COLO668 (cell line): ENCODE data around the gene COASY.

Experiments
- DNase-seq: peaks from one replicate; lab custom pipeline; 2025; ENCODE audit not compliant: unreplicated experiment; lab: John Stamatoyannopoulos, UW

The COASY gene

DNA sequence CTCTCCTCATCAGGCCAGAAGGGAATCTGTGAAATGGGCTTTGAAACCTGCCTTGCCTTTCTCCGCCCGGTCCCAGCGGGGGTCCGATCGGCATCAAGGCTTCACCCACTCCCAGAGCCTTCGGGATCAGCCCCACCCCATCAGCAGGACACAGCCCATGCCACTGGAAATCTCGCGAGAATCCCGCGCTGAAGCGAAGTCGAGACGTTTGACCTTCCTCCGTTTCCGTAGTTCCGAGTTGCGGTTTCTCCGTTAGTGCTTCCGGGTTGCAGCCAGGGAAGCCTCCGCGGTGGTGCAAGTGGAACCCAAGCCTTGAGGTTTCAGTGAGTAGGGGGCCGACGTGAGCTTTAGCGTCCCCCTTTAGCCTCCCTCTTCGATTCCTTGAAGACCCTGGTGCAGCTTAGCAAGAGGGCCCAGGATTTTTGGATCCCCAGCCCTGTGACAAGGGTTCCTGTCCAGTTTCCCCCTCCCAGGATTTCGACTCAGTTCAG is at the start of gene COASY:
TSS of gene COASY (plus strand) at position 252 of the 491 bp plus-strand sequence. CDS start 475 bp downstream, outside the sequence.
- DNase-seq = peak; percentile 92

DNA sequence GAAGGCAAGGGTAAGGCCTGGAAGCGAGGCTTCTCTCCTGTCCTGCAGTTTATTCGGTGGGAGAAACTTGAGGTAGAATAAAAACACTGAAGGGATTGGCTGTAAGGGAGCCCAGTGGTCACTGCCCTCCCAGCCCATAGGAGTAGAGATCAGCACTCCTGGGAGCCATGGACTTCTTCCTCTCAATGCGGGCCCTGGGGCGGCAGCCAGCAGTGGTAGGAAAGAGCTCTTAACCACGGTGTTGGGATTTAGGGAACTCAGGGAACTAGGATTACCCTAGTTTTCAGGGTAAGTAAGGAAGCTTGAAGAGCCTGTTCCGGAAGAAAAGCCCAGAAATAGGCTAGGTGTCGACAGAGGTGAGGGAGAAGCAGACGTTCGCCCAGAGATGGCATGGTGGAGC is 49.7 kb upstream of the COASY start:
- DNase-seq = no peak

DNA sequence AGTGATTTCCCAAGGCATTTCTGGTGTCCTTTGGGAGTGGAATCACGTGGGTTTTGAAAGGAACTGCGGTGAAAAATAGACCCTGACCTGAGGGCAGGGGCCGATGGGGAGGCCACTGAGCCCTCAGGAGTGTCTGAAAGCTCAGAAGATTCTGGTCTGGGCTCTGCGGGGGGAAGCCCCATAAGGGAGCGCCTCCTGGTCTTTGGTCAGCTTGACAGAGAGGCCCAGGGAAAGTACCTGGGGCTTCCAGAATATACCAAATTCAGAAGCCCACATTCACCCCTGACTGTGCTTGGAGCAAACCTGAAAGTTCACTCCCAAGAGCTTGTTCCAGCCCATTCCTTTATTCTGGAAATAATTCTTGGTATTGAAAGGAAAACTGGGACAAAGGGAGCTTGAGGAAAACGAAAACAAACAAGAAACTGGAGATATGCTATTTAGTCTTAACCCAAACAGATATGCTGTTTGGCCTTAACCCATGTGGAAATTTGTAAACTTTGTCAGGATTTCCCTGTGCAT is 49.2 kb upstream of the COASY start:
- no peak for DNase-seq

DNA sequence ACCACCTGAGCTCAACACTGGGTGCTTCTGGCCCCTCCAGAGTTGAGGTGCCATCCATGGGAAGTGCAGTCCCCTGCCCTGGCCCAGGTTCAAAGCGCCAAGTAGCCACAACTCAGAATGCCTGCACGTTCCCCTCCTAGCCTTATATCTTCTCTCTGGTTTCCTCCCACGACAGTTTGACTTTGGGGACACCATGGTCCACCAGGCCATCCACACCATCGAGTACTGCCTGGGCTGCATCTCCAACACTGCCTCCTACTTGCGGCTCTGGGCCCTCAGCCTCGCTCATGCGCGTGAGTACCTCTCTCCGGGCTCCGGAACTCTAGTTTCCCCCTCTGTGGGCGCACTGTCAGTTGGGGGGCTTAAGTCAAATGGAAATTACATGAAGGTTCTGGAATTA is 48.3 kb upstream of the COASY start:
- no peak for DNase-seq

DNA sequence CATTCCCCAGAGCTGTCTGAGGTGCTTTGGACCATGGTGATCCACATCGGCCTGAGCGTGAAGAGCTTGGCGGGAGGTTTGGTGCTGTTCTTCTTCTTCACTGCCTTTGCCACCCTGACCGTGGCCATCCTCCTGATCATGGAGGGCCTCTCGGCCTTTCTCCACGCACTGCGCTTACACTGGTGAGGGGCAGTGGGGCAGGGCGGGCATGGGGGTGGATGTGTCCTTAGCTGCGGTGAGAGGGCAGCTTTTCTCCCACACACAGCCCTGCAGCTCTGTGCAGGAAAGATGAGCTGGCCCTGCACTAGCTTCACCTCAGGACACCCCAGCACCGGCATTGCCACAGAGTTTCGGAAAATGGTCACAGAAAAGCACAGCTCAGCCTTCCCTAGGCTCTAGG is 47.7 kb upstream of the COASY start:
- no peak for DNase-seq

DNA sequence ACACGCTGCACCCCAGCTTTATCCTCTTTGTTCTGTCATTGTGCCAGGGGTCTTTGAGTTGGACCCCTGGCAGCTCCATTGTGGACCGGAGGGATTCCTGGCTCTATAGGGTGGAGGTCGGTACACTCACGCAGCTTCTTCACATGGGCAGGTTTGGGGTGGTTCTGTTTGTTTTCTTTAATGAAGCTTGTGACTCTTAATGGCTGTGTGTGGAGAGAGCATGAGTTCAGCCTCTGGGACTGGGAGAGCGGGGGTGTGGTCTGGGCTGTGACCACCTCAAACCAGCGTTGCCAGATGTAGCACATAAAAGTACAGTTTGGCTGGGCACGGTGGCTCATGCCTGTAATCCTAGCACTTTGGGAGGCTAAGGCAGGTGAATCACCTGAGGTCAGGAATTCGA is 47.1 kb upstream of the COASY start:
- DNase-seq = no peak

DNA sequence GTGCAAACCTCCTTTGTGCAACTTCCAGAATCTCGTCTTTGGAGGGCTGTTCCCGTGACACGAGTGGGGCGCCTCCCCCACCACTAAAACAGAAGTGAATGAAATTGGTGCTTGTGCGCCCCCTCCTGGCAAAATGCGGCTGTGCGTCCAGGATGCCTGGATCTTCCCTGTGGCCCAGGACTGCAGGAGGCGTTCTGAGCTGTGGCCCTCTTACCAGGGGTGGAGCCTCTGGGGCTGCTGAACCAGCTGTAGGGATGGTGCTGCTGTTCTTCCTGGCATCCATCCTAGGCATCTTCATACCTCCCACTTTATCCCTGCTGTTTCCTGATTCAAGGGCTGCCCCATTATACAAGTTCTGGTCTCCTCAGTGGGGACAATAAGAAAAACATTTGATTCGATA is 44.4 kb upstream of the COASY start:
- DNase-seq = peak; percentile 51

DNA sequence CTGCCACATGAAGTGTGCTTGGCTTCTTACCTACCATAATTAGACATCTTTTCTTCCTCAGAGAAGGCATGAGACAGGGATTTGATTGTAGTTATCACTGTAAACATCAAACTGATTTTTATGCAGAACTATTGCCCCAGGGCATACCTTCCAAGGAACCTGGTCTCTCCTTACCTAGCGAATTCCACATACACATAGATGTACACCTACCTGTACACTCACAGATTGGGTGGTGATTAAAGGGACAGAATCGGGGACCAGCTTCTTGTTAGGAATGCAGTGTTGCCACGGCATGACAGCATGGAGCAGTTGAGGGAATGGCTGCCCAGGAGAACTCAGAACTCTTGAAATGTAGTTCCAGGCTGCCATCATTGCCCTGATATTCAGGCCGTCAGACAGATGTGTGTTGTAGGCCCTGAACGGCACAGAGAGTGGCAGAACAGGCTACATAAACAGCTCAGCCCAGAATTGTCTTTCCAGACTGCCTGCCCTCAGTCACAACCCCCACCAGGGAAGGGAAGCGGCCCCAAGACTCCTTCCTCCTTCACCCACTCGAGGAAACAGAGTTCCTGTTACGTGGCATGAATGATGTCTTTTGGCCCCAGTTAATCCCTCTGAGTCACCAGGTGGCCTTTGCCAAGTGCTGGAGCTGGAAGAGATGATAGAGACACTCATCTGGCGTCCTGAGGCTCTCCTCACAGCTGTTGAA is 43.7 kb upstream of the COASY start:
- DNase-seq = no peak

DNA sequence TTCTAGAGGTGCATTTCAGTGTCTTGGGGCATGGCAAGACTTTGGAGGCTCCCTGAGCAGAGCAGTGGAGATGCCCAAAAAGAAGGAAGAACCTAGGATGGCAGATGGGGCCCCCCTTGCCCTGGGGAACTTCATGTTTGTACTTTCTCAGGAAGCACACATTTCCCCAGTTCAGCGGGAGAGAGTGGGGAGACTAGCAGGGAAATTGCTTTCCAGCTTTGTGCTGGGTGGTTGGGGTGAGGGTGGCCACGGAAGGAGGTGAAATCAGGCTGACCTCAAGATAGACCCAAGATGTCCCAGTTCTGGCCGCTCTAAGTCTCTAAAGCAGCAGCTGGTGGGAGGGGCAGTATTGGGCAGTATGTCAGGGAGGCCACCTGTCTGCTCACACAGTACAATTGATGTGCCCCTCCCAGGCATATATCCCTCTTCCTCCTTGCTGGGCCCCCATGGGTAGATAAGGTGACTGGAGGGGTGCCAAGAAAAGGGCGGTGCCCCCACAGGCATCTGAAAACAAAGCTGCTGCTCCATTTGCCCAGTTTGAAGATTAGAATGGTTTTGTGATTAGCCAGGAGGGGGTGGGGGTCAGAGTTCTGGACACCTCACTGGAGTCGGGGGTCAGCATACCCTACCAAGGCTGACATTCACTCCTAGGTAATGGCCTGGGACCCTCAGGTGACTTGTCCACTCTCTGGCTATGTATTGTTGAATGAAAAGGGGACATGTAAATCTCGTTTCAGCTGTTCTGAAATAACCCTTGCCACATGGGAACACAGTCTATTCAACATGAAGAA is 43.0 kb upstream of the COASY start:
- no peak for DNase-seq

DNA sequence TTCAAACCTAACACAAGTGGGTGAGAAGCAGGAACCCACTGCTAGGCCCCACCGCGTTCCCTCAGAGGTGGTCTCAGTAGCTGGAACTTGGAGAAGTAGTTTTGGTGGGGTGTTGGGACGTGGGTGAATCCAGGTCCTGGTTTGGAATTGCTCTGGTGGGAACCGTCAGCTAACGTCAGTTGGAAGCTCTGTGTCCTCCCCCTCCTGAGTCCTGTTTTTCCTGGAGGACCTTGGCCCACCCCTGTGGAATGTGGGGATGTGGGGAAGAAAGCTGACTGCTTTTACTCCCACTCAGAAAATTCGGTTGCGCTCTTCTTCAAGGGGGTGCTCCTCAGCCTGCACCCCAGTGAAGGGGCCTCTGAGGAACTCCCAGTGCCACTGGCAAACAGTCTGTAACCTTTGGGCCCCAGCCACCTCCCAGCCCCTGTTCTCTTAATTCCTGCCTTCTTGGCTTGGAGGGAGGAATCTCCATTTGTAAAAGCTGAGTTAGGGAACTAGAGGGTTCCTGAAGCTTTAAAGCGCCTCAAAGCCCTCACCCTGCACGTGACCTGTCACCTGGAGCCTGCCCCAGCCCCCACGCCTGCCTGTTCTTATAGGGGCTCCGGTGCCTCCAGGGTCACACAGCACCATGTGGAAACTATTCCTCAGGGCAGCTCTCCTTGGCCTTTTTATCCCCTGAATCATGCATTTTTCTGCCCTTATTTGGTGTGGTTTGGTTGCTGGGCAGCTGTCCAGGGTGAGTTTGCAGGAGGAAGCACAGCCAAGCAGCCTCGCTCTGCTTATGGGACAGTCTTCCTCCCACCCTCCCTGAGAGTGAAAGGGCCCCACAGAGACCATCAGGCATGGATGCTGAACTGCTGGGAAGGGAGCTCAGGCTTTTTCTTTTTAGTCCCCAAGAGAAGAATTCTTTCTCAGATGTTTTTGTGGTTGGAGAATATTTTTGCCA is 42.1 kb upstream of the COASY start:
- no peak for DNase-seq

DNA sequence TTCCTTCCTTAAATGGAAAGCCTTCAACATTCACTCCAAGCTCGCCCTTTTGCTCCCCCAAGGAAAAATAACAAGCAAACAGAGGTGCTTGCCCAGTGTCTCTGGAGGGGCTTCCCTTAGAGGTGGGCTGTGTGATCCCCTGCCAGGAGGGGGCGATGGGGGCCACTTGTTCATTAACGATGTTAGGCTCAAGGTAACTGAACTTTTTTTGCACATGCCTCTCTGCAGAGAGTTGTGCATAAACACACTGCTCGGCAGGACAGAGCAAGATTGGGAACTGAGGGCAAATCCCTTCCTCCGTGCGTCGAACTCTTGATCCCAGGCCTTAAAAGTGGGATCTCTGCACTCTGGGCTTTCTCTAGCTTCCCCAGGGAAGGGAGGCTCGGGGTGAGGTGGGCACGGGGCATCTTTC is 41.4 kb upstream of the COASY start:
- no peak for DNase-seq

DNA sequence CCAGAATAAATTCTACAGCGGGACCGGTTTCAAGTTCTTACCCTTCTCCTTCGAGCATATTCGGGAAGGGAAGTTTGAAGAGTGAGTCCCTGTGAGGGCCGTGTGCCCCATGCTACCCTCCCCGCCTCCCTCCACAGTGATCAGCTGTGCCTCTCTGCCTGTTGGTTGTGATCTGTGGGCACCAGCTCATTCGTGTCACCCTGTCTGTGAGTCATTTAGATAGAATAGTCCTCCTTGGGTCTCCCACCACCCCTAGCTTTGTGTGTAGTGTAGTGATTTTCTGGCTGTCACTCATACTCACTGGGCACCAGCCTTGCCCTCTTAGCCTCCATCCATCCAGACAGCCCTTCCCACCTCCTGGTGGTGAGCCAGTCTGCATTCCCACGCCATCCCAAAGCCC is 40.9 kb upstream of the COASY start:
- no peak for DNase-seq

DNA sequence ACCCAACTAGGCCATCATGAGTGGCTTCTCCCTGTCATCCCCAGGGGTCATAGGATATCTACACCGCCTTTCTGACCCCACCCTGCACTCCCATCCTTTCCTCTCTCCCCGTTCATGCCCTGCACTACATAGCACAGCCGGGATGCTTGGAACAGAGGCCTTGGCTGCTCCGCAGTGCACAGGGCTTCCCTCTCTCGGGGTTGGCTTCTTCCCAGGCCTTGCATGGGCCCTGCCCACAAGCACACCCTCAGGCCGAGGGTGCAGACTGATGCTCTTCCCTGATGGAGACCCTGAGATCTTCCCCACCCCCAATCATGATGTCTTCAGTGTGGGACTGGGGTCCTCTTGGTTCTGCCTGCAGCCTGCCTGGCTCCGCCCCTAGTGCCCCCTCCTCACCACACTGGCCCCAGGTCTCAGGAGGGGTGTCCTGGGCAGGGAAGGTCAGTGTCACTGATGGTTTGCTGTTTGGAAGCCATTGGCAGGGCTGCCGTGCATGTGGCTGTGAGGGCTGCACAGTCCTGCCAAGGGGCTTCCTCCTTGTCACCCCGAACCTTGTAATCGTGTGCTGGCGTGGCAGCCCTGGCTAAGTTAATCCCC is 40.2 kb upstream of the COASY start:
- no peak for DNase-seq

DNA sequence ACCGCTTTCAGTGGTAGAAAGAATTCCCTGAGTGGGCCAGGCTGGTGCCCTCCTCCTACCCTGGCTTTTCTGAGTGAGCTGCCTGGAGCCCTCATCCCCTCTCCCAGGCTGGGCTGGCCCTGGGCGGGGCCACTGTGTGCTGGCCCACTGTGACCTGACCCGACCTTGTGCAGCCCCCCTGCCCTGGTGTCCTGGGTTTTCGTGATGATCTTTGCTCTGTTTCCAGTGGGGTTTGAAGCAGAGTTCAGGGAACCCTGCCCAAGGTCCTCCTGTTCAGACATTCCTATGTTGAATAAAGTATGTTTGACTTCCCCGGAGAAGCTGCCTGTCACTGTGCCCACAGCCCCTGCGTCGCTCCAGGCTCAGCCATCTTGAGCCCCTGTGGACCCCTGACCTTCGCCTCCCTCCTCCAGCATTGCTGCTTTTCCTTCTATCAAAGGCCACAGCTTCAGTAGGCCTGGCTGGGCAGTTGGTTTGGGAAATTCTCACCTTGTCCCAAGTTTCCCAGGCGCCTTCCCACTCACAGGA is 39.6 kb upstream of the COASY start:
- DNase-seq = no peak

DNA sequence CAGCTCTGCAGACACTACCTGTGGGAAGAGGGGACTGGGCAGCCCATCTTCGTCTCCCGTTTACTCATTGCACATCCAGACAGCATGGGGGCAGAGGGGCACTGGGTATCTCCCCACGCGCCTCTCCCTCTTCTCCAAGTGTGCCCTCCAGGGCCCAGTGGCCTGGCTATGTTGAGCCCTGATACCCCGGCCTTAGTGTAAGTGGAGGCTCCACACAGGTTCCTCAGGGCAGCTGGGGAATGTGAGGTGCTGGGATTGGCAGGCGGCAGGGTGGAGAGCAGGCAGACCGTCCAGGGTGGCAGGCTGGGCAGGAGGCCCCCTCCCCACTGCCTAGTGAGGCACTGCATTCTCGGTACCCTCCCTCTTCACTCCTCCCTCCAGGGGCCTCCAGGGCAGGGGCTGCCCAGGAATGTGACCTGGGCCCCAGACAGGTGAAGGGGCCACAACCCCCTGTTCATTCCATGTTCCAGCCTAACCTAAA is 39.1 kb upstream of the COASY start:
- DNase-seq = no peak

DNA sequence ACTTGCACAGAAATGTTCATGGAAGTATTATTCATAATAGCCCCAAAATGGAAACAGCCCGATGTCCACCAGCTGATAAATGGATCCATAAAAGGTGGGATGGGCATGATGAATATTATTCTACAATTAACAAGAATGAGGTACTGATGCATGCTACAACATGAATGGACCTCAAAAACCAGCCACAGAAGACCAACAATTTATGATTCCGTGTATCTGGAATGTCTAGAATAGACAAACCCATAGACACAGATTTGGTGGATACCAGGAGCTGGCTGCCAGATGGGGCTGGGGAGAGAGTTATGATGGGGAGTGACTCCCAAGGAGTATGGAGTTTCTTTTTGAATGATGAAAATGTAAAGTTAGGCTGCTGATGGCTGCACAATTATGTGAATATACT is 36.7 kb upstream of the COASY start:
- DNase-seq = no peak

DNA sequence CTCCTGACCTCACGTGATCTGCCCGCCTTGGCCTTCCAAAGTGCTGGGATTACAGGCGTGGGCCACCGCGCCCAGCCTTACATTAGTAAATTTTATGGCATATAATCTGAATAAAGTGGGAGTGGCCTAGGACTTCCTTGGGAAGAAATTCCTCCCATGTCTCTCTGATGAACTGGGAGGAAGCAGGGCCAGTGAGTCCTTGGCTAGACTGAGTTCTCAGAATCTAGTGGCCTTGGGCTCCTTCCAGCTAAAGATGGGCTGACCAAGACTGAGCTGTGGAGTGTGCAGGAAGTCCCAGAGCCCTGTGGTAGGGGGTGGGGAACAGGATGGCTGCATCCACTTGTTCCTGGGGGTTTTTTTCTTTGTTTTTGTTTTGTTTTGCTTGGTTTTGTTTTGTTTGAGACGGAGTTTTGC is 35.9 kb upstream of the COASY start:
- no peak for DNase-seq

DNA sequence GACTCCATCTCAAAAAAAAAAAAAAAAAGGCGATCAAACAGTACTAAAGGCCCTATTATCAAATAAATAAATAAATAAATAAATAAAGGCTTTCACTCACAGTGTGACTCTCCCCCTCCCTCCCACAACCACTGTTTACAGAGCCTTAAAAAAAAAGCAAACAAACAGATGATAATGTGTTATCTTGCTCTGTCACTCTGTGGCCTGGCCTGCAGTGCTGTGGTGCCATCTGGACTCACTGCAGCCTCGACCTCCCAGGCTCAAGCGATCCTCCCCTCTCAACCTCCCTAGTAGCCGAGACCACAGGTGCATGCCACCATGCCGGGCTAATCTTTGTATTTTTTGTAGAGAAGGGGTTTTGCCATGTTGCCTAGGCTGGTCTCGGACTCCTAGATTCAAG is 34.0 kb upstream of the COASY start:
- DNase-seq = no peak

DNA sequence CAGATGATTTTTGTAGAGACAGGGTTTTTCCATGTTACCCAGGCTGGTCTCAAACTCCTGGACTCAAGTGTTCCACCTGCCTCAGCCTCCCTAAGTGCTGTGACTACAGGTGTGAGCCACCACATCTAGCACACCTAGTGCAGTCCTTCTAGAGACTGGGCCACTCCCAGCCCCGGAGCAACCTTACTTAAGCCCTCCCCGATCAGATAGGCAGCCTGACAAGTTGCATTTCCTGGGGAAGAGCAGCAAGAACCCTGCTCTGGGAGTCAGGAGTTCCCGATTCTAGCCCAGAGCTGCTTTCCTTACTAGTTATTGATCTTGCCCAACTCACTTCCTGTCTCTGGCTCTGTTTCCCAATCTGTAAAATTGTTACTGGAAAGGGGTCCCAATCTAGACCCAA is 32.9 kb upstream of the COASY start:
- DNase-seq = no peak

DNA sequence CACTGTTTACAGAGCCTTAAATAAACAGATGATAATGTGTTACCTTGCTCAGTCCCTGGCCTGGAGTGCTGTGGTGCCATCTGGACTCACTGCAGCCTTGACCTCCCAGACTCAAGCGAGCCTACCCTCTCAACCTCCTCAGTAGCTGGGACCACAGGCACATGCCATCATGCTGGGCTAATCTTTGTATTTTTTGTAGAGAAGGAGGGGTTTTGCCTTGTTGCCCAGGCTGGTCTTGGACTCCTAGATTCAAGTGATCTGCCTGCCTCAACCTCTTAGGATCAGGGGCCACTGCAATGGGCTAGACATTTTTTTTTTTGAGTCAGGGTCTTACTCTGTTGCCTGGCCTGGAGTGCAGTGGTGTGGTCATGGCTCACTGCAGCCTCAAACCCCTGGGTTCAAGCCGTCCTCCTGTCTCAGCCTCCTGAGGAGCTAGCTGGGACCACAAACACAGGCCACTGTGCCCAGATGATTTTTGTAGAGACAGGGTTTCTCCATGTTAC is 30.9 kb upstream of the COASY start:
- peak; percentile 33 for DNase-seq
